ENCODE measurements around the gene ZBTB3. TPM values are rescaled to one million over a fixed set of nuclear protein-coding genes. Genes with fewer than 3 reads are reported as not detected.

ZBTB3 gene
- total and polyA plus RNA-seq, 9 of the 15 experiments (the other 6 are each of a cell fraction or from before 2014, with no cell fraction given), result 1.9 to 10.0 (median 4.9) TPM

- TF ChIP-seq, protein P1, sequence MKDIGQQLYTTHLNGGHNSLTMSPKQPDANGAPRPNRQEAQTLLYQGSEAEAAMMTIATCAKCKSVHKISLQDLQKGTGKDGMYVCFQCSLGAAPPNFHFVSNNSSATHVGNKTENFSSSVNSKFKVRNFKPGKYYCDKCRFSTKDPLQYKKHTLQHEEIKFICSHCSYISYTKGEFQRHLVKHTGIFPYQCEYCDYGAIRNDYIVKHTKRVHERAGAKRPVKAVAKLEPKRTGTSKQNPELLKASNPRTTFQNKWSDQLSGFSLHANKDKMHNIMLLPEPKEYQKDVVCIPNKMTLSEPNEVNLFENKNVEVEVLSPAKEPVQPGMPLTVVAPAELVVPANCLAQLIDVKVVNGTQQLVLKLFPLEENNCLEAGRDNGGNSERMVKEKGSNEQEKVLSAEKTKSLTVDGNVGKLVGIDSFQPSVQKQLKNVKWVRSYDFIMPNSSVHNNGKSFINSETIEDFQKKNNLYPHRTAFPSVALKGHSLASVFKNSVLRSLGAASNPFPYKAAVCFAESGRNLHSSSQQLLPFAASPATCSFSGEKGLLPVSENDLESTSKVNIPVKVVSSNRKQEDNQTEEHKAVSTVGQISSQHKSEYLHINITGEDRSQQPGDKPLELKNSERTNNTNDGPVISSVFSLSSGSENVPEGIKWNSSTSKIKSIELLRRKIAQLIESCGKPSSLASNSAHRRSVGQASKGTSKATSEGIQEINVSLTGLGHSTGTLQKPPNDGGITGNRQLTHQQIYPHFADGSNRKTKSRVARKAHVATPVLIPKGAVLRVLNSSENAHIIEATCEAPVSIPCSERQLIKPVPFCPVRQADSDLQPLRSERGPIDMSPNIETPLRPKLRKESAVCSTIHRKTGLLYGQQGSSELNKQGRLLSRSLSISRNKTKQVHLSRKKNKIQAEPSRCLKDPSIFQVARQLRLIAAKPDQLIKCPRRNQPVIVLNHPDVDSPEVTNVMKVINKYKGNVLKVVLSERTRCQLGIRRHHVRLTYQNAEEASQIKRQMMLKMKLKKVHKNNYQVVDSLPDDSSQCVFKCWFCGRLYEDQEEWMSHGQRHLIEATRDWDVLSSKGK (CRISPR knock-in tag; IDR thresholded peaks at IDR 0.05), result no peak
- peak; percentile 19 for TF ChIP-seq MEIS2 (IDR thresholded peaks at IDR 0.05; ENCODE audit: partially characterized antibody)
Observed at GRCh38 chr11:62753736-62754603, at the start of gene ZBTB3 (continued).

- H3K79me2 ChIP-seq (ENCODE audit: control insufficient read depth, insufficient read depth, low read length), result peaks cover 26% of the 10 kb centered on the region
Observed at GRCh38 chr11:62801071-62801470, 47.1 kb upstream of the ZBTB3 start.

More at GRCh38 chr11:62801071-62801470, 47.1 kb upstream of the ZBTB3 start:
- no peak overlapping the region for H3K4me3 ChIP-seq
- BruUV-seq (replicated peaks), result no TSS peak
- ATAC-seq (no peak), FAIRE-seq (no peak), DNase-seq (ENCODE audit: extremely low read depth in 1 of 4, low spot score in 3 of 4) (no peak)
- peaks cover 9% of the 10 kb centered on the region; the same call in 1 of the 2 replicates for H4K20me1 ChIP-seq (replicated peaks; ENCODE audit: control insufficient read depth, insufficient read depth, low read length)
- in situ Hi-C loops (cut with MboI) (no loop called here), intact Hi-C loops (cut with micrococcal nuclease) (no loop called here)
- no peaks in the 10 kb centered on the region for H3K9me3 ChIP-seq (replicated peaks; ENCODE audit: control insufficient read depth, insufficient read depth, low read depth, low read length)
- CTCF ChIA-PET (ENCODE audit: low intra/inter-chr PET ratio), result no interaction called here
- no peak overlapping the region for H3K9ac ChIP-seq (ENCODE audit: insufficient read depth in 1 of 2, low read depth in 2 of 2, low read length in 2 of 2)
- no peak for TF ChIP-seq PHF8 (IDR thresholded peaks at IDR 0.05; ENCODE audit: borderline replicate concordance, low read length)
- no peak for TF ChIP-seq ETS1 (conservative IDR thresholded peaks at IDR 0.05; ENCODE audit: control insufficient read depth, low read depth, low read length)
- TF ChIP-seq ASH1L (IDR thresholded peaks at IDR 0.05; ENCODE audit: borderline replicate concordance, low read depth, partially characterized antibody), result no peak
- TF ChIP-seq E2F3 (CRISPR knock-in tag; IDR thresholded peaks at IDR 0.05), result no peak
- no peak for TF ChIP-seq XRCC5 (IDR thresholded peaks at IDR 0.05; ENCODE audit: low read depth, low read length)
- no peak for TF ChIP-seq ZNF77 (CRISPR knock-in tag; IDR thresholded peaks at IDR 0.05)
- TF ChIP-seq ZNF165 (CRISPR knock-in tag; IDR thresholded peaks at IDR 0.05; ENCODE audit: borderline replicate concordance), result no peak
- no peak for TF ChIP-seq HNRNPLL (IDR thresholded peaks at IDR 0.05; ENCODE audit: low read depth, low read length, poor library complexity, severe bottlenecking)
- no peak for TF ChIP-seq PHF21A (IDR thresholded peaks at IDR 0.05; ENCODE audit: borderline replicate concordance, low read depth)
- TF ChIP-seq GATAD2A (IDR thresholded peaks at IDR 0.05), result no peak
- no peak for TF ChIP-seq NR2C1 (IDR thresholded peaks at IDR 0.05)
- no peak for TF ChIP-seq NR2C1 (tag; IDR thresholded peaks at IDR 0.05)
- no peak for TF ChIP-seq ZBTB7A (IDR thresholded peaks at IDR 0.05; ENCODE audit: borderline replicate concordance, control insufficient read depth, low read depth, low read length)
- POLR2A ChIA-PET, result interaction anchor here (0.6 to 5.5 kb wide), 9 partner anchors 10 to 243 kb away, joined by 3 to 116 read pairs (median 4); partner anchors contain the start of genes TMEM179B, TMEM223, TUT1 and WDR74
- no peaks in the 10 kb centered on the region for H3K27me3 ChIP-seq (ENCODE audit: control insufficient read depth in 2 of 2, insufficient read depth in 2 of 2, low read length in 2 of 2)
- H3K27ac ChIP-seq (ENCODE audit: extremely low read depth, low read depth, low read length), result no peak overlapping the region
- peaks cover 75% of the 10 kb centered on the region for H3K36me3 ChIP-seq (ENCODE audit: control insufficient read depth, insufficient read depth, low read length)
- WGBS (ENCODE audit: insufficient coverage, low coverage, missing lambda C conversion rate), result 85% methylated on average over 4 of the region's 4 CpGs
- no peak overlapping the region for H2AFZ ChIP-seq (ENCODE audit: low read depth, low read length)
- H3K9me1 ChIP-seq (ENCODE audit: control insufficient read depth, insufficient read depth, low read length), result no peaks in the 10 kb centered on the region
- H3K4me1 ChIP-seq (replicated peaks in 1 of 2; ENCODE audit: control insufficient read depth in 2 of 2, insufficient read depth in 2 of 2, low read length in 2 of 2), result peaks cover 3 to 10% of the 10 kb centered on the region in 2 experiments; a peak in 4 of 5 replicates
- no peak overlapping the region for H3K4me2 ChIP-seq (ENCODE audit: insufficient read depth, low read length)

All from K562 (cell line).